NB4 (cell line): Measurements from ENCODE around the gene ITGB1.

ENCODE experiments used
- CTCF ChIP-seq: IDR thresholded peaks from one replicate; pipeline ENCODE4 v1.5.1; 2012; ENCODE audit warnings: low read depth, low read length
- POLR2A ChIP-seq: IDR thresholded peaks from 2 replicates; pipeline ENCODE4 v1.6.1; 2011; ENCODE audit warnings: mild to moderate bottlenecking; ENCODE audit not compliant: insufficient read length; ENCODE audit errors: extremely low read depth

- no peak for TF ChIP-seq CTCF
- TF ChIP-seq POLR2A = no peak
These were observed 76.0 kb downstream of the ITGB1 start for GRCh38 chr10:32882076-32882475.
